ENCODE data around the gene TDRD15.
"Not testable (repeated sequence)": the region's sequence is repeated elsewhere in the genome, so short reads cannot be mapped to it uniquely, and the experiment has no call there.

The TDRD15 gene

GRCh38 chr2:21123473-21124393, at the start of gene TDRD15:
Gene TDRD15 (plus strand): TSS chr2:21123968. CDS start chr2:21137468, 13,500 bp downstream.
- no peak for DNase-seq

- no peak for DNase-seq
Observed at GRCh38 chr2:21078296-21078695, 45.5 kb upstream of the TDRD15 start.

- DNase-seq, result no peak
Observed at GRCh38 chr2:21083482-21083881, 40.3 kb upstream of the TDRD15 start.

GRCh38 chr2:21084401-21084800, 39.4 kb upstream of the TDRD15 start:
- DNase-seq, result no peak

- DNase-seq, result no peak
Observed at GRCh38 chr2:21092308-21092869, 31.4 kb upstream of the TDRD15 start.

GRCh38 chr2:21095178-21095577, 28.6 kb upstream of the TDRD15 start:
- no peak for DNase-seq

GRCh38 chr2:21095714-21096113, 28.1 kb upstream of the TDRD15 start:
- DNase-seq, result no peak

- no peak for DNase-seq
Observed at GRCh38 chr2:21096458-21096857, 27.3 kb upstream of the TDRD15 start.

- DNase-seq, result no peak
Observed at GRCh38 chr2:21097331-21097730, 26.4 kb upstream of the TDRD15 start.

GRCh38 chr2:21098294-21098693, 25.5 kb upstream of the TDRD15 start:
- DNase-seq, result no peak

GRCh38 chr2:21099281-21099907, 24.4 kb upstream of the TDRD15 start:
- DNase-seq, result no peak

- DNase-seq, result not testable (repeated sequence)
Observed at GRCh38 chr2:21101514-21102155, 22.1 kb upstream of the TDRD15 start.

- DNase-seq, result no peak
Observed at GRCh38 chr2:21102356-21102755, 21.4 kb upstream of the TDRD15 start.

- peak; percentile 81 for DNase-seq
Observed at GRCh38 chr2:21103274-21103891, 20.4 kb upstream of the TDRD15 start.

GRCh38 chr2:21104030-21104660, 19.6 kb upstream of the TDRD15 start:
- no peak for DNase-seq

- DNase-seq, result no peak
Observed at GRCh38 chr2:21111012-21111411, 12.8 kb upstream of the TDRD15 start.

- DNase-seq, result no peak
Observed at GRCh38 chr2:21117688-21118087, 6.1 kb upstream of the TDRD15 start.

GRCh38 chr2:21118302-21118920, 5.4 kb upstream of the TDRD15 start:
- peak; percentile 46 for DNase-seq

- DNase-seq, result no peak
Observed at GRCh38 chr2:21131861-21132260, 8.1 kb downstream of the TDRD15 start.

- no peak for DNase-seq
Observed at GRCh38 chr2:21135585-21135984, 11.8 kb downstream of the TDRD15 start.

- DNase-seq, result no peak
Observed at GRCh38 chr2:21142149-21142548, 18.4 kb downstream of the TDRD15 start.

- no peak for DNase-seq
Observed at GRCh38 chr2:21146638-21147037, 22.9 kb downstream of the TDRD15 start.

All from DMS153 (cell line).